ENCODE data around the gene DLX4.

The DLX4 gene

DNA sequence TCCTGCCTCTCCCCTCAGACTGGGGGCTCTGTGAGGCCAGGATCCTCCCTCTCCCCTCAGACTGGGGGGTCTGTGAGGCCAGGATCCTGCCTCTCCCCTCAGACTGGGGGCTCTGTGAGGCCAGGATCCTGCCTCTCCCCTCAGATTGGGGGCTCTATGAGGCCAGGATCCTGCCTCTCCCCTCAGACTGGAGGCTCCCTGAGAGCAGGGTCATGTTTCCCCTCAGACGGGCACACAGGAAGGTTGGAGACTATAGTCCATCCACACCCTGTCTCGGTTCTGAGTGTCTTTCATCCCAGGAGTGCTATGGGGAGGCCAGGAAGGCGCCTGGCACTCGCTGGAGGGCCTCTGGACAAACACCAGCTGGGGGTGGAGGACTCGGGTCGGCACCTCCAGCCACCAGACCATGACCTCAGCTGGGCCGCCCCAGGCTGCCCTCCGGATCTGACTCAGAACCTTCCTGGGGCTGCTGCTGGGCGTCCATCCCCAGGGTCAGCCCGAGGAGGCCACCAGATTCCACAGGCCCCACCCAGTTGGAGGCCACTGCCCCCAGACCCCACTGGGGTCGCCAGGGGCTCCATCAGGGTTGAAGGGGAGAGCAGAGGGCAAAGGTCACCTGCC, 21.9 kb upstream of the DLX4 start:
- peak; percentile 59 for DNase-seq (ENCODE audit: low read depth)

DNA sequence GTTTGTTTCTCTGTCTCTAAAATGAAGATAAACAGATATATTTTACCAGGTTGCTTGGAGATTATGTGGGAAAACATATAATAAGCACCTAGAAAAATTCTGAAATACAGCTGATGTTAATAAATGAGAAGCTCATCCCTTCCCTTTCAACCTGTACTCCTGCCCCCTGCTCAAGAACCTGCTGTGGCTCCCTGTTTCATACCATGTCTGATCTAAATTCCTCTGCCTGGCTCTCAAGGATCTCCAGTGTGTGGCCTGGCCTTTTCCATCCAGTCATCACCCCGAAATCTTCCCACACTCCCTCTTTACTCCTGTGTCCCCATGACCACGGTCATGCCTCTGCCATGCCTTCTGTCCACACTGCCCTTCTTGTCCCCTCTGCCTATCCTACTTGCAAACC, 19.4 kb upstream of the DLX4 start:
- DNase-seq (ENCODE audit: low read depth): no peak

DNA sequence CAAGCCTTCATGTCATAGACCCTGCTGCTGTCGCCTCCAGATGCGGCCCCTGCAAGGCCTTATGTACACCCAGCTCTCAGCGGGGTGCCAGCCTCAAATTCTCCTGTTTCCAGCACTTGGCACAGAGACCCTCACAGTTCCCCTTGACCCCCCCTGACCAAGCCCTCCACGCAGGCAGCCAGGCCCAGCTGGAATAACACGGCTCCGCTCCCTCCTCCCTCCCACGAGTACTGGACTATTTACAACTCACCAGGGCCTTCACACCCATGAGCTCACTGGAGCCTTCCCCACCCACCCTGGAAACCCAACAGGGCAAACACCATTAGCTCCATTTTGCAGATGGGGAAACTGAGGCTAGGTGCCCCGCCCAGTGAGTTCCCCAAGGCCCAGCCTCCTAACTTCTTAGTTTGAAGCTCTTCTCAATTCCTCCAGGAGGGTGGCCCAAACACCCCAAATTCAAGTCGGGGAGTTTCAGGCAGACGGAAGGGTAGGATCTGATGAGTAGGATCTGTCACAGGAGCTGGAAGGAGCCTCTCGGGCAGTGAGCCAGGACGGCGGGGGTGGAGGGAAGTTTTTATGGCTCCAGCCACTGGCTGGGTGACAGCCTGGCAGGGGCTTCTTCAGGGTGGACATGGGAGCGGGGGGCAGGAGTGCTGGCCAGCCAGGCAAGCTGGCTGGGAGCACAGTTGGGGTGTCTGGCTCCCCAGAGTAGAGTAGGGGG, 17.5 kb upstream of the DLX4 start:
- peak; percentile 33 for DNase-seq (ENCODE audit: low read depth)

- peak; percentile 80 for DNase-seq (ENCODE audit: low read depth)
Measured at GRCh38 chr17:49952209-49952911, 16.6 kb upstream of the DLX4 start.

DNA sequence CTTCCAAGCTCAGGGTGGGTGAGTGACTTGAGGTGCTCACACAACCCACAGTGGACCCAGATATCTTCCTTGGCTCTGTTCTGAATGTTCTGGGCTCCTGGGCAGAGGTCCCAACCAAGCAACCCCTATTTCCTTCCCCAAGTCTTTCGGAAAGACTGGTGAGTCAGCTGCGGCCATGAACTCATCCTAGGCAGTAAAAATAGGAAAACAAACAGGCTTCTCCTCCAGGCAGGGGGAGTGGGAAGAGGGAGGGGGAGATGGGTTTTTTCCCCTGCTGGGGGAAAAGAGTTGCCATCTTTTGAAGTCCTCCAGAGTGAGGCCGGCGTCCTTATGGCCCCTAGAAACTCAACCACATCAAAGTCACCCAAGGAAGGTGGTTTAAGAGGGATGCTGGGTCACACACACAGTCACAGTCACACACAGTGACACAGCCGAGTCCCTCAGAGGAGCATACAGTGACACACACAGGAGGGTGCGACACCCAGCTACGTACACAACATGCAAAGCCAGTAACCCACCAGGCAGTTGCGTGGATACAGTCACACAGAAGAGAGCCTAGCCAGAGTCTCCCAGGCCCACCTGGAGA, 16.0 kb upstream of the DLX4 start:
- DNase-seq (ENCODE audit: low read depth): peak; percentile 62

GRCh38 chr17:49955157-49955556, 13.8 kb upstream of the DLX4 start:
- DNase-seq (ENCODE audit: low read depth): peak; percentile 26

DNA sequence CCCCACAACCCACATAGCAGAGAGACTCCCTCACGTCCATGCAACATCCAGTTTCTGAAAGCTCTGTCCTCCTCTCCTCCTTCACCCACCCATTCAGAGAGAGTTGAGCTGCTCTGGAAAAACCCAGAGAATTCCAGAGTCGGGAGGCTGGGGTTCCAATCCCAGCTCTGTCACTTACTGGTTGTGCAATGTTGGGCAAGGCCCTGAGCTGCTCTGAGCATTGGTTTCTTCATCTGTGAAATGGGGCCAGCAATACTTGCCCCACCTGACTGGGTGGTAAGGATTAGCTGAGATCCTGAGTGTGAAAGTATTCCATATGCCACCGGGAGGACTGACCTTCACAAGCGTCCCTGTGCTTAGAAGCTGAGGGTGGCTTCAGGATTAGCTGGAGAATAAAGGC, 12.2 kb upstream of the DLX4 start:
- no peak for DNase-seq (ENCODE audit: low read depth)

DNA sequence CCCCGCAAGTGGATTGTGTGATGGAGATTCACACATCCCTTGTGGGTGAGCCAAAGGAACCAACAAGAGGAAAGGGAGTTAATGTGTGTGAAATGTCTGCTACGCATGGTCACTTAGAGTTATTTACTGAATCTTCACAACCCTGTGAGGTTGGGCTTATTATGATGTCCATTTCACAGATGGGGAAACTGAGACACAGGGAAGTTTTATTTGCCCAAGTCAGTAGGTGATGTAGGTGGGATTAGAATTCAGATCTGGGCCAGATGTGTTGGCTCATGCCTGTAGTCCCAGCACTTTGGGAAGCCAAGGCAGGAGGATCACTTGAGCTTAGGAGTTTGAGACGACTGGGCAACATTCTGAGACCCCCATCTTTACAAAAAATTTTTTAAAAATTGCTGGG, 11.6 kb upstream of the DLX4 start:
- no peak for DNase-seq (ENCODE audit: low read depth)

DNA sequence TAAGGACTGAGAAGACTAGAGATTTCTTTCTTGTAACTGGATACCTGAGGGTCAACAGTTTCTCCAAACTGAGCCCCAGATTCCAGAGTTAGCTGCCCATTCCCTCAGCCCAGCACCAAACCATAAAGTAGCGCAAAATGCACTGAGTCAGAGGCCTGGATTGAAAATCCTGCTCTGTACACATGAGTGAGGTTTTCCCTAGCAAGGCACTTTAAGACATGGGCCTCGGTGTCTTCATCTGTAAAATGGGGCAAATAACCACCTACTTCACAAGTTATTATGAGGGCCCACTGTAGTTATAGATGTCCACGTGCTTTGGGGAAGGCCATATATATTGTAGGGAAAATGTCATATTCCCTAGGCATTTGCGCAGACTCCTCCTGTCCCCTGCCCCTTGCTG, 10.3 kb upstream of the DLX4 start:
- DNase-seq (ENCODE audit: low read depth): no peak

GRCh38 chr17:49959183-49959935, 9.6 kb upstream of the DLX4 start:
- DNase-seq (ENCODE audit: low read depth): peak; percentile 53

DNA sequence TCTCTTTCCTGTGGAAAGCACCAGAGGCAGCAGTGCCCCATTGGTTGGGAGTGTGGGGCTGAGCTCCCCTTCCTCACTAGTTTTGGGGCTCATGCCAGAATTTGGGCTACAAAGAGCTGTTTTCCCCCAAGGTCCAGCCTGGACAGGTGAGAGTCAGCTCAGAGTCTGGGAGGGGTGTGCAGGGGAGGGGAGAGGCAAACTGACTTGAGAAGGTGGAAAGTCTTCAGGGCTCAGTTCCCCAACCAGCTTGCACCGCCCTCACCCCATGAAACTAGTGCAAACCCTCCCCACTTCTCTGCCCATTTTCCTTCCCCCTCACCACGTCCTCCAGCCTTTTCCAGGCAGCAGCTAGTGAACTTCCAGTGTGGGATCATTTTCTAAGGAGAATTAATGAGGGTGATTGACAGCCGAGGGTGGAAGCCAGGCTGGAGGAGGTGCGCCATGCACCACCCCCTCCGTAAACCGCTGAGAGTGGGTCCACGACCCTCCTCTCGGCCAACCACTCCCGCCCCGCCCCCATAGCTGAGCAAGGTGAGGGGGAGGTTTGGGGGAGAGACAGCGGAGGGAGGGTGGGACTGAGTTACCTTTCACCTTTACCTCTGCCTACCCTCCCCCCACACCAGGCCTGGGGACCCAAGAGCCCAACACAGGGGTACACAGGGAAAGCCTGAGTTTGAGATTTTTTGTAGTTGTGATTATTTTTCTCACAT, 6.2 kb upstream of the DLX4 start:
- DNase-seq (ENCODE audit: low read depth): no peak

- no peak for DNase-seq (ENCODE audit: low read depth)
Measured at GRCh38 chr17:49963309-49963625, 5.7 kb upstream of the DLX4 start.

DNA sequence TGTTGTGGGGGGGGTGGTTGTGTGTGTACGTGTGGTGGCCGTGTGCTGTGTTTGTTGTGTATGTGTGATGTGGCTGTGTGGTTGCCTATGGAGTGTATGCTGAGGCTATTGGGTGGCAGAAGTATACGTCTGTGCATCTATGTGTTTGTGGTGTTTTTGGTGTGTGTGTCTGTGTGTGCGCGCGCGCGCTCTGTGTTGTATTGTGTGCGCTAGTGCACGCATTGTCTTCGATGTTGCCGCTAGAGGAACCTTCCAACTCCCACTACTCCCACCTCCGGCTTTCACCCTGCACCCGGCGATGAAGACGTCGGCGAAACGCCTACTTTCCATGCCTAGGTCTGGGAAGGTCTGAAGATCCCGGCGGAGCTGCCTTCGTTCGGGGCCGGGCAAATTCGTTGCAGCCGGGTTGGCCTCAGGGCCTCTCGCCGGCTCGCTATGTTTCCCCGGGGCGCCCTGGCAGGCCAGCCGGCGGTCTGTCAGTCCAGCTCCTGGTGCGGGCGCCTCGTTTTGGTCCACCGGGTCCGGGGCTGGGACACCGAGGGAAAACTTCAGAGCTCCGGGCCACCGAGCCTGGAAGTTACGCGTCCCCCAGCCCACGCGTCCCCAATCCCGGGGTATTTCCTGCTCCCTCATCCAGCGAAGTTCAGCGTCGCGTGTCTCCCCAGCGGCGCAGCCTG, 5.2 kb upstream of the DLX4 start:
- DNase-seq (ENCODE audit: low read depth): no peak

DNA sequence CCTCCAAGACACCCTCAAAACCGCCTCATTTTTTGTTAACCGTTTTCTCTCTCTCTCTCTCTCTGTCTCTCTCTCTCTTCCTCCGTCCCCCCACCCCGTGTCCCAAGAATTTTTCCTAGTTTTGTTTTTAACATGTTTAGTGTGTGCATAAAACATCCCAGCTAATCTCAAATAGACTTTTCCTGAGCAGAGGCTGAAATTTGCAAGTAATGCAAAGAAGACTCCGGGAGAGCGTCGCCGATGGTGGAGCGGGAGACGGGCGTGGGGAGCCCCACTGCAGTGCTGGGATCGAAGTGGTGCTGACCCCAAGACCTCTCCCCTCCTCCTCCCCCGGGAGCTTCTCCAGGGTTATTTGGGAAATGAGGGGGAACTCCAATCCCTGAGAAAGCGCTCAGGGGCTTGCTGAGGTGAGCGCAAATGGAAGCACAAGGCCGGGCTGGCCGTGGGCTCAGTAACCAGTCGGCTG, 4.7 kb upstream of the DLX4 start:
- no peak for DNase-seq (ENCODE audit: low read depth)

- DNase-seq (ENCODE audit: low read depth): no peak
Measured at GRCh38 chr17:49964769-49965523, 4.0 kb upstream of the DLX4 start.

GRCh38 chr17:49965524-49965909, 3.5 kb upstream of the DLX4 start:
- no peak for DNase-seq (ENCODE audit: low read depth)

- no peak for DNase-seq (ENCODE audit: low read depth)
Measured at GRCh38 chr17:49966767-49967166, 2.2 kb upstream of the DLX4 start.

GRCh38 chr17:49967205-49967604, 1.8 kb upstream of the DLX4 start:
- no peak for DNase-seq (ENCODE audit: low read depth)

DNA sequence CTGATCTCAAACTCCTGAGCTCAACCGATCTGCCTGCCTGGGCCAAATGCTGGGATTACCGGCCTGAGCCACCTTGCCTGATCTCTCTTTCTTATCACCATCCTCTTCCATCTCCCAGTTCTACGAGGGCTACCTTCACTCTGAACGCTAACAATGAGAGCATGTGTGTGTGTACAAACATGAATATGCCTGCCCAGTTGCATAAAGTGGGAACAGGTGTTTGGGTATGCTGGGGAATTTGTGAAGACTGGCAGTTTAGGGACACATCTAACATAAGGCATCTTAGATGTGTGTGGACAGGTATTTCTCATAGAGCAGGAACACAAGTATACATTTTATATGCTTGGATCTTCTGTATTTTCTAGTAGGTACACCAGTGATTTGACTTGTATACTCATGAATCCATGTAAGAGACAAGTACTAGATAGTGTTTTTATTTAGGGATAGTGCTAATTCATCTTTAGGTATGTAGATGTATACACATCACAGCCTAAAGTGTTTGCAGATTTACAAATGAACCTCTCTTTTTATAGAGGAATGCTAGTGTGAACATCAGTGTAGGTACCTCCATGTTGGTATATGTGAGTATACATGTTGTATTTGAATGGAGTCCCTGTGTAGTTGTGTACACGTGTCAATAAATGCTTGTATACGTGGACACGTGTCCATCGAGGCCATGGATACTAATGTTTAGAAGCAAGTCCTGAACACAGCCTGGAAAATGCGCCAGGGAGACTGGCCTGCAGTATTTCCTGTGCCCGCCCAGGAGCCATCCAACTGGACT, 1.2 kb upstream of the DLX4 start:
- DNase-seq (ENCODE audit: low read depth): no peak
